ENCODE data around the gene MLPH.

MLPH gene

DNA sequence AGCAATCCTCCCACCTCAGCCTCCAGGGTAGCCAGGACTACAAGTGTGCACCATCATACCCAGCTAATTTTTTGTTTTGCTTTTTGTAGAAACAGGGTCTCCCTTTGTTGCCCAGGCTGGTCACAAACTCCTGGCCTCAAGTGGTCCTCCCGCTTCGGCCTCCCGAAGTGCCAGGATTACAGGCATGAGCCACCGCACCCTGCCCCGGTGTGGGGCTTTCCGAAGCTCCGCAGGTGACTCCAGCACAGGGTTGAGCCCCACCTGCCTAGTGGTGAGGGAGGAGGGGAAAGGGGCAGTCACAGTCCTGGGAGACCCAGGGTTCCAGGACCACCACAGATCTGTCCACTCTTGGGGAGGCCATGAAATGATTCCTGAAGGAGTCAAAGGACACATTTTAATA lies 84.5 kb downstream of the MLPH start:
- FAIRE-seq = no peak

- FAIRE-seq = peak; percentile 76
Observed at GRCh38 chr2:237572021-237572741, 85.1 kb downstream of the MLPH start.

- no peak for FAIRE-seq
Observed at GRCh38 chr2:237572742-237573101, 85.7 kb downstream of the MLPH start.

GRCh38 chr2:237573721-237574415 lies 86.8 kb downstream of the MLPH start:
- FAIRE-seq = no peak

- FAIRE-seq = no peak
Observed at GRCh38 chr2:237574467-237574866, 87.4 kb downstream of the MLPH start.

DNA sequence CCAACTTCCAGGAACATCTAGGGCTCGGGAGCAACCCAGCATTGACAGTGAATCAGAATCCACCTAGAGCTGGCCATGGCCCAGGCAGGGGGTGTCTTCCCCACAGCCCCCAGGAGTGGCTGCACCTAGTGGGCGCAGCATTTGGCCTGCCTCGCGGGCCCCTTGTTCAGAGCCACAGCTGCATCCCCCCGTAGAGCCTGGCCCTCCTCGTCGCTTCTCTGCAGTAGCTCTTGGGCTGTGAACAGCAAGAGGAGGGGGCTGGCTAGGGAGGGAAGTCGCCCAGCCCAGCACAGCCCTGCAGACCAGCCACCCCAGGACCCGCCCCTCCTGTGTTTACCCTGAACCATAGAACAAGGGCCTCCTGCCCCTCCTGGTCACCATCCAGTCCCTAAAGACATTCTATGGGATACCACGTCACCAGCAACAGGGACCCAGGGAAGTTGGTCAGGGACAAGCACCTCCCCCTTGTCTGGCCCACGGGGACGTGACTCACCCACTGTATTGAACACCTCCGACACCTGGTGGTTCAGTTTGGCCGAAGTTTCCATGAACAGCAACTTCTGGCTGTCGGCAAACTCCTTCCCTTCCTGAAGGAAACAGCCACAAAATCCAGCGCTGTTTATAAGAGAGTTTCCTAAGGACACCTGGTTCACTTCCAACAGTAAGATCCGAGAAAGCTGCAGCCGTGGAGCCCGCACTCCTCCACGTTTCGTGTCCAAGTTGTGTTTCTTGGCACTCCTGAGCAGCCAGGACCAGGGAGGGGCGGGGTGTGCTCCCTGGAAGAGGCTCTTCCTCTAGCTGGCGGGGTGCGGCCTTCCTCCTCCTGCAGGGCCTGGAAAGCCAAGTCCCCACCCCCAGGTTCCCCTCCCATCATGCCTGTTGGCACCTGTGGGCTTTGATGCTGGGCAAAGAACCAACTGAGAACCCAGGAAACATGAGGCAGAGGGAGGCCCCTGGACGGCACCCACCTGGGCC lies 88.1 kb downstream of the MLPH start:
- FAIRE-seq = no peak

- FAIRE-seq = no peak
Observed at GRCh38 chr2:237575869-237576862, 89.1 kb downstream of the MLPH start.

DNA sequence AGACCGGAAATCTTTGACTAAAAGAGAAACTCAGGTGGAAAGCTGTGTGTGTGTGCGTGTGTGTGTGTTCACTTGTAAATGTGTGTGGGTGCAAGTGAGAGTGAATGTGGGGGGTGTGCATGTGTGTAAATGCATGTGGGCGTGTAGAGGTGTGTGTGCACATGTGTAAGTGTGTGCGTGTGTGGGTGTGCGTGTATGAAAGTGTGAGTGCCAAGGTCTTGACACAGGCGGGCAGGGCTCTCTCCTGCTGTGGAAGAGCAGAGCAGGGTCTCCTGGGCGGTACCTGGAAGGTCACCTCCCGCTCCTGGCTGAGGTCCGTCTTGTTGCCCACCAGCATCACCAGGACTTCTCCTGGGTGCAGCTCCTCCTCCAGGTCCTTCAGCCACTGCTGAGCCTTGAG lies 89.9 kb downstream of the MLPH start:
- FAIRE-seq = no peak

DNA sequence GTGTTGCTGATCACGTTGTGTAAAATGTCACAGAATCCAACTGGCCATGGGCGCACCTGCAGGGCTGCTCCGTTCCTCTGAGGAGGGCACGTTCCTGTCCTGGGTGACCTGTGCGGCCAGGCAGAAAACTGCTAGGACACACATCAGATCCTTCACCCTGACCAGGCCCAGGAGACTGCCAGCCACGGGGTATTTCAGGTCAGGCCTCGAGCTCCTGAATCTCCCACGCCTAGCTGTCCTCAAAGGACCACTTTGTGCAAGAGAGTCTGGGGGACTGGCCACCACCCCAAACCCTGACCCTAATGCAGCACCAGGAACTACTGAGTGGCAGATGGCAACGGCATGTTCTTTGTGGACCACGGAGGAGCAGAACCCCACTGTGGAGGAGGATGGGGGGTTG lies 90.4 kb downstream of the MLPH start:
- FAIRE-seq = no peak

DNA sequence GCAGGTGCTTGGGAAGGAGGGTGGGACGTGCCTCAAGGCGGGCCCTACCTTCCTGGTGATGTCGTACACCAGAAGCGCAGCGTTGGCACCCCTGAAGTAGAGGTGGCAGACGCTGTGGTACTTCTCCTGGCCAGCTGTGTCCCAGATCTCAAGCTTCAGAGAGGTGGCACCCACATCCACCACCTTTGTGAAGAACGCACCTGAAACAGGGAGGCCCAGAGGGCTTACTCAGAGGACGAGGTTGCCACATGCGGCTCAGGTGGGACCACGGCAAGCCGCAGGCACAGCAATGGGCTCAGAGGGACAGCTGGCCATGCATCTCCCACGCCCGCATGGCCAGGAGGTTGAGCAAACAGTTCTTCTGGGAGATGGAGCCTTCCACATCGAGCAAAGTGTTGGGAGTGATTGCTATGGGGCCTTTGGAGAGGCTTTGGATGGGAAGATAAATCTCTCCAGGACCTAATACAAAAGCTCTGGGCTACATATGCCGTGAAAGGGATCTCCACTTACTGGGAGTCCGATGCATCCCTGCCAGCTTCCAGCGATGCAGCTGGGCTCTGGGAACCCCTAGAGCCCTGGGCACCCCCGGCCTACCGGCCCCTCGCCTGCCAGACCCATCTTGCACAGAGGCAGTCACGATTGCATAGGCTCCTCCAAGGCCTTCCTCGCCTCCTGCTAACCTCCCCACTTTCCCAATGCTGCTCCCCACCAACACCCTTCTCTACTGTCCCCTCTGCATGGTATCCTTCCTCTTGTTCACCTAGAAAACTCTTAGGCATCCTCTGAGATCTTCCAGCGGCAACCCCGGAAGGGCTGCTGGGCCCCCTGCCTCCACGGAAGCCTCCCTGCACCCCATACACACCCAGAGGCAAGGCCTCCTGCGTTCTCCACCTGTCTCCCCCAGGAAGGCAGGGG lies 91.2 kb downstream of the MLPH start:
- FAIRE-seq = no peak

DNA sequence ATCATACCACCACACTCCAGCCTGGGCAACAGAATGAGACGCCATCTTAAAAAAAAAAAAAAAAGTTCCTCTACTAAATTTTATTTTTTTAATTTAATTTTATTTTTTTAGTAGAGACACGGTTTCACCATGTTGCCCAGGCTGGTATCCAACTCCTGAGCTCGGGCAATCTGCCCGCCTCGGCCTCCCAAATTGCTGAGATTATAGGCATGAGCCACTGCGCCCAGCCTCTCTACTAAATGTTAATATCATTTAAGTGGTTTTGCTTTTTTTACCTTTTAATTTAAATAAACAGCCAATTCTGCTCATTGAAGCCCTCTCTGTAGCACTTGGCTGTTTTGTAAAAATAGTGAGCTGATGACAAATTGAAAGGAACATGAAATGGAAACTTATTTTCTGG lies 94.3 kb downstream of the MLPH start:
- no peak for FAIRE-seq

- FAIRE-seq = no peak
Observed at GRCh38 chr2:237581751-237582746, 95.0 kb downstream of the MLPH start.

- no peak for FAIRE-seq
Observed at GRCh38 chr2:237583385-237584295, 96.6 kb downstream of the MLPH start.

GRCh38 chr2:237585590-237586221 lies 98.7 kb downstream of the MLPH start:
- no peak for FAIRE-seq

DNA sequence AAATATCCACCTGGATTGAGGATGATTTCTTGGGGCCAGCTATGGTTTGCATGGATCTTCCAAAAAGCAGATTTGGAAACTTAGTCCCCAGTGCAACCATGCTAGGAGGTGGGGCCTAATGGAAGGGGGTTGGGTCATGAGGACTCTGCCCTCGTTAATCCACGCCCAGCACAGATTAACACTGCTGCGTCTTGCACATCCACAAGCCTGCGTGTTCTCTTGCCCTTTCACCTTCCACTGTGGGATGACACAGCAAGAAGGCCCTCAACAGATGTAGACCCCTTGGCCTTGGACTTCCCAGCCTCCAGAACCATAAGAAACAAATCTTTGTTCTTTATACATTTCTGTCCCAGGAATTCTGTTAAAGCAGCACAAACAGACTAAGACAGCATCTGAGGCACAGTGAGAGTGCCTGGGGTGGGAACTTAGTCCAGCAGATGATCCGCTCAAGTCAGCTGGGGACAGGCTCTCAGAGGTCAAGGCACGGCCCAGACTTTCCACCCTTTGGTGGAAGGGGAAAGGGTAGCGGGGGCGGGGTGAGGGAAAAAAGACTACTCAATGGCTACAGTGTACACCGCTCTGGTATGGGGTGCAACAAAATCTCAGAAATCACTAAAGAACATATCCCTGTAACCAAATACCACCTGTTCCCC lies 101.1 kb downstream of the MLPH start:
- no peak for FAIRE-seq

- FAIRE-seq = no peak
Observed at GRCh38 chr2:237590272-237591140, 103.5 kb downstream of the MLPH start, which contains the start of gene RAB17. Gene RAB17 (minus strand): TSS chr2:237590734. CDS start chr2:237586154, 4,580 bp downstream.

Data from G401.6 (cell line).